Endothelial cell (in vitro differentiated cells): ENCODE results near the gene ADCY5. TPM values are rescaled to one million over a fixed set of nuclear protein-coding genes. Genes with fewer than 3 reads are reported as not detected.
A peak's percentile ranks its signal among the peaks of the same experiment; 100 is the strongest.

Experiments used
- DNase-seq: peaks from one replicate; pipeline ENCODE4 v3.0.0; 2021; ENCODE audit warnings: low spot score
- H3K27ac Mint-ChIP-seq: one replicate; pipeline ENCODE4 v1.8.0; 2021; ENCODE audit warnings: mixed read lengths, inconsistent platforms; ENCODE audit not compliant: unreplicated experiment
- H3K27me3 Mint-ChIP-seq: one replicate; pipeline ENCODE4 v1.8.0; 2021; ENCODE audit warnings: mild to moderate bottlenecking, moderate library complexity, mixed read lengths, inconsistent platforms; ENCODE audit not compliant: unreplicated experiment
- H3K36me3 Mint-ChIP-seq: one replicate; pipeline ENCODE4 v1.8.0; 2021; ENCODE audit warnings: mild to moderate bottlenecking, low read depth, mixed read lengths, inconsistent platforms; ENCODE audit not compliant: unreplicated experiment
- H3K4me1 Mint-ChIP-seq: one replicate; pipeline ENCODE4 v1.8.0; 2021; ENCODE audit warnings: mild to moderate bottlenecking, mixed read lengths, inconsistent platforms; ENCODE audit not compliant: unreplicated experiment
- H3K4me3 Mint-ChIP-seq: one replicate; pipeline ENCODE4 v1.8.0; 2021; ENCODE audit warnings: mild to moderate bottlenecking, mixed read lengths, inconsistent platforms; ENCODE audit not compliant: unreplicated experiment
- H3K9me3 Mint-ChIP-seq: one replicate; pipeline ENCODE4 v1.8.0; 2021; ENCODE audit warnings: mixed read lengths, inconsistent platforms; ENCODE audit not compliant: unreplicated experiment
- total RNA-seq: library from RNA; stranded (reverse); fragmentation: NEBNext Ultra II Directional; extraction: Animal tissue kit (Norgen Biotek cat#: 25700); gene quantifications from one replicate; pipeline ENCODE4 v1.2.1, GENCODE V29; 2021; ENCODE audit not compliant: unreplicated experiment
- TF ChIP-seq, protein P1 (sequence below): fragments of 200-600 bp; sonication (generic); IDR thresholded peaks from one replicate; pipeline ENCODE4 v1.5.0; 2021; ENCODE audit warnings: antibody characterized with exemption; ENCODE audit not compliant: unreplicated experiment

ADCY5 gene
- total RNA-seq, 1 donor from 2014 or later = 1.0 TPM

DNA sequence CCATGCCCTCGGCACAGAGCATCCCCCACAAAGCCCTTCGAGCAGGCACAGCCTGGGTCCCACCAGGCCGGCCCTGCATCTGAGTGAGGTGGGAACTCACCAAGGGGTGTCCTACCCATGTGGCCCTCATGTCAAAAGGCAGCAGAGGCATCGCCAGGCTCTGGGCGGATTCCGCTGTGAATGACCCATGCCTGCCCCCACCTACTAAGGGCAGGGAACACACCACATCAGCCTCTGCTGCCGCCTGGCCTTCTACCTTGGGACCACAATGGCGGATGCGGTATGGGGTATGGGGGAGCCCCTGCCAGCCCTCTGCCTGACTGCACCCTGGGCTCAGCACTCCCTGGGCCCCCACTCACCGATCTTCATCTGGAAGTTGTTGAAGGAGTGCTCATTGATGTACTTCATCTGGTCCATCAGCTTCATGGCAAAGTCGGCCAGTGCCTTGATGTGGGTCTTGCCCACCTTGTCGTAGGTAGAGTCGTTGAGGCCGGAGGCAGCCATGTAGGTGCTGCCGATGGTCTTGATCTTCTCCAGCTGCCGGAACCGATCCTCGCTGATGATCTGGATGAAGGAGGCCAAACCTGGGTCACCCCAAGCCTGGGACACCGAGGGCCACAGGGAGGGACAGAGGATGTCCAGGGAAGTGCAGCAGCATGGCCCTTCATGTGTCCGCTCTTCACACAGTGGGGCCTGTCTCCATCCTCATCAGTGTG lies 159.3 kb downstream of the ADCY5 start:
- H3K4me3 Mint-ChIP-seq = no peak overlapping the region
- no peak for DNase-seq
- H3K9me3 Mint-ChIP-seq = no peaks in the 10 kb centered on the region
- H3K27me3 Mint-ChIP-seq = peaks cover 8% of the 10 kb centered on the region
- TF ChIP-seq, protein P1, sequence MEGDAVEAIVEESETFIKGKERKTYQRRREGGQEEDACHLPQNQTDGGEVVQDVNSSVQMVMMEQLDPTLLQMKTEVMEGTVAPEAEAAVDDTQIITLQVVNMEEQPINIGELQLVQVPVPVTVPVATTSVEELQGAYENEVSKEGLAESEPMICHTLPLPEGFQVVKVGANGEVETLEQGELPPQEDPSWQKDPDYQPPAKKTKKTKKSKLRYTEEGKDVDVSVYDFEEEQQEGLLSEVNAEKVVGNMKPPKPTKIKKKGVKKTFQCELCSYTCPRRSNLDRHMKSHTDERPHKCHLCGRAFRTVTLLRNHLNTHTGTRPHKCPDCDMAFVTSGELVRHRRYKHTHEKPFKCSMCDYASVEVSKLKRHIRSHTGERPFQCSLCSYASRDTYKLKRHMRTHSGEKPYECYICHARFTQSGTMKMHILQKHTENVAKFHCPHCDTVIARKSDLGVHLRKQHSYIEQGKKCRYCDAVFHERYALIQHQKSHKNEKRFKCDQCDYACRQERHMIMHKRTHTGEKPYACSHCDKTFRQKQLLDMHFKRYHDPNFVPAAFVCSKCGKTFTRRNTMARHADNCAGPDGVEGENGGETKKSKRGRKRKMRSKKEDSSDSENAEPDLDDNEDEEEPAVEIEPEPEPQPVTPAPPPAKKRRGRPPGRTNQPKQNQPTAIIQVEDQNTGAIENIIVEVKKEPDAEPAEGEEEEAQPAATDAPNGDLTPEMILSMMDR = no peak
- peaks cover 3% of the 10 kb centered on the region for H3K36me3 Mint-ChIP-seq
- H3K4me1 Mint-ChIP-seq = no peaks in the 10 kb centered on the region
- H3K27ac Mint-ChIP-seq = no peak overlapping the region

DNA sequence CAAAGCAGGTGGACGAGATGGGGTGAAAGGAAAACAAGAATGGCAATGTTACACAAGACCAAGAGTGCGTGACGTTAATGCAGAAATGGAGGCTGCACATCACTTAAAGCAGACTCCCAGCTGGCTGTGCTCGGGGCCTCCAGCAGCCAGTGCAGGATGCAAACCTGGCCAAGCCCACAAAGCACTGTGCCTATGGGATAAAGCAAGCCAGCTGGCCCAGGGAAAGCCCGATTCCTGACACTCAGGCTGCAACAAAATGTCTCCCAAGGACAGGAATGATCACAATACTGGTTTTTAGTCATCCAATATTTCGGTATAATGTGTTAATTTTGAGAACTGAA lies 161.0 kb downstream of the ADCY5 start:
- DNase-seq = no peak
- TF ChIP-seq, protein P1 = no peak
- Mint-ChIP-seq H3K36me3 (peaks cover 3% of the 10 kb centered on the region), H3K4me3 (no peak overlapping the region), H3K27me3 (peaks cover 8% of the 10 kb centered on the region), H3K4me1 (no peaks in the 10 kb centered on the region), H3K27ac (no peak overlapping the region), H3K9me3 (no peaks in the 10 kb centered on the region)

DNA sequence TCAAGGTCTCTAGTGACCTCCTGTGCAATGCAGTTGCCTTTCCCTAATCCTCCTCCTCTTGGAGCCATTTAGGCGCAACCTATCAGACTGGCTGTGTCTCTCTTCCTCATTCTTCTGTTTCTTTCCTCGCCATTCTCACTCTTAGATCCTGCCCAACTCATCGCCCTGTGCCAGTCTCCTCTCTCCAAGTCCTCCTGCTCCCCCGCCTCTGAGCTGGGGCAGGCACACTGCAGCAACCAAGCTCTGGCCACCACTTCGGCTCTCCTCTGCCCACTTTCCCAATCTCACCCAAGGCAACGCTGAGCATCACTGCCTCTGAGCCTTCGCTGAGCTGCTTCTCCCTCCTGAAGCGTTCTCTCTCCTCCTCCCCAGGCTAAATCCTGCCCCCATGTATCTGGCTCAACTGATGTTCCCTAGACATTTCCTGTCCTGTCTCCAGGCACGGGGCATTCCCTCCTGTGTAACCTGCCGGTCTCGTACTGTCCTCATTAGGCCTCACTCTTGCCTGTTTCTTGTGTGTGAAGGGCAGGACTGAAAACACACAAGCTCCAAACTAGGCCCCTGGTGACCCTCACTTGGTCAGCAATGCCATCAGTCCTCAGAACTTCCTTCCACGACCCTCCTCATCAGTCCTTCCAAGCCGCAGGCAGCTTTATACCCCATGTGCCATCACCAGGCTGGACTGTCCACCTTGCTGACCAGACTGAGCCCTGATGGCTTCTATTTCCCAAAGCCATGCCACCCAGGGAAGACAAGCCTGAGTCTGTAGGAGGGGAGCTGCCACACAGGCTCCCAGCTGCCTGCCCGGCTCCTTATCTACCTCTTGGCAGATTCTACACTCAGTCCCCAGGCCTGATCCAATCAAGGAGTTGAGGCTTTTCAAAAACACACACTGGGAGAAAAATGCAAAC lies 161.6 kb downstream of the ADCY5 start:
- H3K4me1 Mint-ChIP-seq = no peaks in the 10 kb centered on the region
- peaks cover 3% of the 10 kb centered on the region for H3K36me3 Mint-ChIP-seq
- H3K27me3 Mint-ChIP-seq = peaks cover 8% of the 10 kb centered on the region
- H3K4me3 Mint-ChIP-seq = no peak overlapping the region
- TF ChIP-seq, protein P1 = no peak
- H3K27ac Mint-ChIP-seq = no peak overlapping the region
- H3K9me3 Mint-ChIP-seq = no peaks in the 10 kb centered on the region
- no peak for DNase-seq

DNA sequence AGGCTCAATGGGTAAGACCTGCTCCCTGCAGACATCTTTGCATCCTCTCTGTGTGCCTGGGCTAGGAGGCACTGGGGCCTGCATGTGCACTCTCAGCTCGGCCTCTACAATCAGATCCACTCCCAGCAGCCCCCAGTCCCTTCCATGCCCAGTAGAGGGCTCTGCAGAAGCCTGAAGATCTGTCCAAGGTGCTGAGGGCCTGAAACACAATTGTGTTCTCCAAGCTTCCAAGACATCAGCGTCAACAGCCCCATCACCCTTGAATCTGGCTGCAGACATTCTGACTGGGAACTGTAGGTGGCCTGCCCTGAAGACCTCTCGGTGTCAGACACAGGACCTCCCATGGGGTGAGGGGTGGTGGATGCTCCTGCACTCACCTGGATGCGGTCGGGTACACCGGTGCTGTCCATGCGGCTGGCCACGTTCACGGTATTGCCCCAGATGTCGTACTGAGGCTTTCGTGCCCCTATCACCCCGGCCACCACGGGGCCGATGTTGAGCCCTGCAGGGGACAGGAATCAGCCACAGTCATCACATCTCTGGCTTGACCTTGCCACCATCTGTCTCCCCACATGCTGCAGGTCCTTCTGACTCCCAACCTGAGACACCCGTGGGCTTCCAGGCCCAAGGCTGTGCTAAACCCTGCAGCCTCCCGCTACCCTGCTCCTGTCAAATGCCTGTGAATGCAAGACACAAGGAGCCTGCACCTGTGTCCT lies 162.4 kb downstream of the ADCY5 start:
- Mint-ChIP-seq H3K27ac (no peak overlapping the region), H3K36me3 (peaks cover 3% of the 10 kb centered on the region), H3K27me3 (peaks cover 9% of the 10 kb centered on the region), H3K4me3 (no peak overlapping the region), H3K4me1 (no peaks in the 10 kb centered on the region), H3K9me3 (no peaks in the 10 kb centered on the region)
- TF ChIP-seq, protein P1 = peak; percentile 43
- DNase-seq = peak; percentile 78
